Measurements from ENCODE around the gene TSPAN5.

Gene TSPAN5

GRCh38 chr4:98641906-98642668 lies 16.3 kb downstream of the TSPAN5 start:
- no peak for DNase-seq

- DNase-seq = no peak
Observed at GRCh38 chr4:98641376-98641775, 17.0 kb downstream of the TSPAN5 start.

GRCh38 chr4:98639523-98639922 lies 18.9 kb downstream of the TSPAN5 start:
- DNase-seq = peak; percentile 36

- no peak for DNase-seq
Observed at GRCh38 chr4:98639108-98639507, 19.3 kb downstream of the TSPAN5 start.

- no peak for DNase-seq
Observed at GRCh38 chr4:98638661-98639060, 19.8 kb downstream of the TSPAN5 start.

- DNase-seq = no peak
Observed at GRCh38 chr4:98634061-98634460, 24.4 kb downstream of the TSPAN5 start.

GRCh38 chr4:98633159-98633558 lies 25.3 kb downstream of the TSPAN5 start:
- DNase-seq = no peak

GRCh38 chr4:98632258-98632657 lies 26.2 kb downstream of the TSPAN5 start:
- DNase-seq = no peak

- DNase-seq = no peak
Observed at GRCh38 chr4:98631506-98631905, 26.9 kb downstream of the TSPAN5 start.

- no peak for DNase-seq
Observed at GRCh38 chr4:98630737-98631454, 27.5 kb downstream of the TSPAN5 start.

GRCh38 chr4:98627531-98628257 lies 30.7 kb downstream of the TSPAN5 start:
- no peak for DNase-seq

GRCh38 chr4:98626350-98626749 lies 32.1 kb downstream of the TSPAN5 start:
- DNase-seq = peak; percentile 15

GRCh38 chr4:98625920-98626319 lies 32.5 kb downstream of the TSPAN5 start:
- DNase-seq = no peak

GRCh38 chr4:98625399-98625798 lies 33.0 kb downstream of the TSPAN5 start:
- DNase-seq = no peak

GRCh38 chr4:98624642-98625041 lies 33.8 kb downstream of the TSPAN5 start:
- DNase-seq = no peak

- no peak for DNase-seq
Observed at GRCh38 chr4:98624144-98624543, 34.3 kb downstream of the TSPAN5 start.

GRCh38 chr4:98623126-98623802 lies 35.1 kb downstream of the TSPAN5 start:
- no peak for DNase-seq

- no peak for DNase-seq
Observed at GRCh38 chr4:98620087-98620784, 38.2 kb downstream of the TSPAN5 start.

- no peak for DNase-seq
Observed at GRCh38 chr4:98619180-98619579, 39.2 kb downstream of the TSPAN5 start.

- DNase-seq = no peak
Observed at GRCh38 chr4:98618680-98619079, 39.7 kb downstream of the TSPAN5 start.

GRCh38 chr4:98617358-98618047 lies 40.9 kb downstream of the TSPAN5 start:
- no peak for DNase-seq

GRCh38 chr4:98615991-98616390 lies 42.4 kb downstream of the TSPAN5 start:
- no peak for DNase-seq
